PC-3 (cell line): ENCODE results near the gene DHX35. TPM values are rescaled to one million over a fixed set of nuclear protein-coding genes. Genes with fewer than 3 reads are reported as not detected.

Source experiments
- ATAC-seq: fragments of 200-7000 bp; cut with Tn5 transposase; 2 replicates; pipeline ENCODE4 v1.9.1; 2020; ENCODE audit warnings: mild to moderate bottlenecking, moderate library complexity
- BruUV-seq: library from RNA; stranded (reverse); fragments of 400-500 nt; replicated peaks from 2 replicates; lab custom pipeline; 2021; lab: Mats Ljungman, UMichigan
- CTCF ChIA-PET: fragments of 300-600 bp; sonication (Branson Sonifier 250); formaldehyde crosslinking; loops from one replicate; lab custom pipeline; 2022; ENCODE audit warnings: antibody characterized with exemption; lab: Charles Lee
- POLR2A ChIA-PET: fragments of 300-600 bp; sonication (Branson Sonifier 250); formaldehyde crosslinking; loops from one replicate; lab custom pipeline; 2022; ENCODE audit warnings: antibody characterized with exemption; ENCODE audit not compliant: unreplicated experiment; lab: Charles Lee
- DNase-seq: peaks from one replicate; pipeline ENCODE4 v3.0.0-alpha.2; 2015
- H2AFZ ChIP-seq: fragments of 300-600 bp; sonication (generic); 2 replicates; pipeline ENCODE4 v1.6.0; 2016; ENCODE audit warnings: antibody characterized with exemption, low read length
- H3F3A ChIP-seq: fragments of 300-600 bp; sonication (generic); one replicate; pipeline ENCODE4 v1.6.0; 2017; ENCODE audit warnings: antibody characterized with exemption, low read length, control low read depth, mild to moderate bottlenecking; ENCODE audit not compliant: unreplicated experiment
- H3K27ac ChIP-seq: fragments of 300-600 bp; sonication (generic); 2 replicates; pipeline ENCODE4 v1.5.1; 2016; ENCODE audit warnings: mild to moderate bottlenecking, low read length
- H3K27me3 ChIP-seq: fragments of 300-600 bp; sonication (generic); 2 replicates; pipeline ENCODE4 v1.6.1; 2016; ENCODE audit warnings: low read length, mixed read lengths
- H3K36me3 ChIP-seq: fragments of 300-600 bp; sonication (generic); 2 replicates; pipeline ENCODE4 v1.6.1; 2016; ENCODE audit warnings: low read depth, mixed run types, low read length, mixed read lengths
- H3K4me1 ChIP-seq: fragments of 300-600 bp; sonication (generic); 2 replicates; pipeline ENCODE4 v1.5.1; 2016; ENCODE audit warnings: low read length; ENCODE audit not compliant: insufficient read depth
- H3K4me2 ChIP-seq: fragments of 300-600 bp; sonication (generic); 2 replicates; pipeline ENCODE4 v1.6.0; 2016; ENCODE audit warnings: low read length
- H3K4me3 ChIP-seq: fragments of 300-600 bp; sonication (generic); 2 replicates; pipeline ENCODE4 v1.5.1; 2016; ENCODE audit warnings: mild to moderate bottlenecking, low read length, mixed read lengths
- H3K79me2 ChIP-seq: fragments of 300-600 bp; sonication (generic); 2 replicates; pipeline ENCODE4 v1.6.1; 2017; ENCODE audit warnings: low read length, mixed read lengths
- H3K9ac ChIP-seq: fragments of 300-600 bp; sonication (generic); 2 replicates; pipeline ENCODE4 v1.6.0; 2016; ENCODE audit warnings: mild to moderate bottlenecking, low read length
- H3K9me2 ChIP-seq: fragments of 300-600 bp; sonication (generic); replicated peaks from 2 replicates; pipeline ENCODE4 v1.6.1; 2016; ENCODE audit warnings: mixed run types, low read length, mixed read lengths
- H3K9me3 ChIP-seq: fragments of 300-600 bp; sonication (generic); 2 replicates; pipeline ENCODE4 v1.6.1; 2016; ENCODE audit warnings: low read length, mixed read lengths
- H4K20me1 ChIP-seq: fragments of 300-600 bp; sonication (generic); 2 replicates; pipeline ENCODE4 v1.6.1; 2016; ENCODE audit warnings: low read length, mixed read lengths
- CTCF ChIP-seq: fragments of 300-600 bp; sonication (generic); conservative IDR thresholded peaks from 2 replicates; pipeline ENCODE4 v1.5.1; 2017; ENCODE audit warnings: antibody characterized with exemption, low read depth, mild to moderate bottlenecking, low read length
- EZH2 ChIP-seq: fragments of 300-600 bp; sonication (generic); IDR thresholded peaks from one replicate; pipeline ENCODE4 v1.6.1; 2017; ENCODE audit warnings: antibody characterized with exemption, mild to moderate bottlenecking, low read length; ENCODE audit not compliant: unreplicated experiment
- EZH2phosphoT487 ChIP-seq: fragments of 300-600 bp; sonication (generic); IDR thresholded peaks from 2 replicates; pipeline ENCODE4 v1.6.1; 2018; ENCODE audit warnings: mild to moderate bottlenecking, antibody characterized with exemption, low read length, borderline replicate concordance
- intact Hi-C: fragments of 100-400 bp; cut with micrococcal nuclease; formaldehyde crosslinking; loops from 2 replicates; pipeline ENCODE4 v1.9.0; 2023
- total RNA-seq: library from RNA; depleted of rRNA; stranded (reverse); fragments of >200 nt; gene quantifications from 2 replicates; pipeline ENCODE4 v1.2.3, GENCODE V29; 2014

DHX35 gene
- total RNA-seq, 1 experiment from 2014 or later = 12.0 TPM

GRCh38 chr20:38920411-38920810, 41.7 kb upstream of the DHX35 start:
- no peaks in the 10 kb centered on the region for H3F3A ChIP-seq
- no peaks in the 10 kb centered on the region for H3K9me2 ChIP-seq
- peaks cover 28% of the 10 kb centered on the region for H3K27me3 ChIP-seq
- ATAC-seq (no peak), DNase-seq (no peak)
- H3K36me3 ChIP-seq = no peaks in the 10 kb centered on the region
- ChIA-PET POLR2A (no interaction called here), CTCF (no interaction called here)
- H3K79me2 ChIP-seq = no peaks in the 10 kb centered on the region
- no peak overlapping the region for H3K4me2 ChIP-seq
- peaks cover 11% of the 10 kb centered on the region for H3K4me1 ChIP-seq
- no TSS peak for BruUV-seq
- H2AFZ ChIP-seq = no peak overlapping the region
- TF ChIP-seq EZH2 (no peak), CTCF (no peak)
- no peaks in the 10 kb centered on the region for H3K9me3 ChIP-seq
- H3K4me3 ChIP-seq = no peak overlapping the region
- H3K27ac ChIP-seq = no peak overlapping the region
- H3K9ac ChIP-seq = no peak overlapping the region
- no peaks in the 10 kb centered on the region for H4K20me1 ChIP-seq
- intact Hi-C loops = no loop called here

- Histone ChIP-seq H3K79me2 (no peaks in the 10 kb centered on the region), H3K27ac (no peak overlapping the region), H3K36me3 (no peaks in the 10 kb centered on the region), H3K4me1 (peaks cover 11% of the 10 kb centered on the region), H4K20me1 (no peaks in the 10 kb centered on the region), H3K9me3 (no peaks in the 10 kb centered on the region), H3K4me3 (no peak overlapping the region), H3K27me3 (peaks cover 28% of the 10 kb centered on the region), H3K9me2 (no peaks in the 10 kb centered on the region), H2AFZ (no peak overlapping the region), H3K4me2 (no peak overlapping the region), H3F3A (no peaks in the 10 kb centered on the region), H3K9ac (no peak overlapping the region)
- CTCF ChIA-PET = no interaction called here
- ATAC-seq (no peak), DNase-seq (no peak)
- TF ChIP-seq EZH2 = no peak
- no peak for TF ChIP-seq EZH2phosphoT487
- no peak for TF ChIP-seq CTCF
- no TSS peak for BruUV-seq
- intact Hi-C loops = no loop called here
- POLR2A ChIA-PET = no interaction called here
Observed at GRCh38 chr20:38920851-38921250, 41.3 kb upstream of the DHX35 start.

GRCh38 chr20:38924718-38925117, 37.4 kb upstream of the DHX35 start:
- no TSS peak for BruUV-seq
- Histone ChIP-seq H3K27me3 (peaks cover 16% of the 10 kb centered on the region), H2AFZ (no peak overlapping the region), H3F3A (no peaks in the 10 kb centered on the region), H3K36me3 (no peaks in the 10 kb centered on the region; the same call in 1 of the 2 replicates), H3K27ac (no peak overlapping the region), H3K4me3 (no peak overlapping the region), H3K9me2 (no peaks in the 10 kb centered on the region), H3K79me2 (peaks cover 36% of the 10 kb centered on the region), H3K9ac (no peak overlapping the region), H4K20me1 (peaks cover 17% of the 10 kb centered on the region), H3K4me2 (no peak overlapping the region), H3K4me1 (peaks cover 28% of the 10 kb centered on the region), H3K9me3 (no peaks in the 10 kb centered on the region)
- no peak for DNase-seq
- ChIA-PET CTCF (no interaction called here), POLR2A (no interaction called here)
- intact Hi-C loops = no loop called here
- TF ChIP-seq CTCF (no peak), EZH2phosphoT487 (no peak), EZH2 (no peak)
- ATAC-seq = no peak
